Esophagus (tissue), 2 donors: ENCODE data around the gene EIF4A3. TPM values are rescaled to one million over a fixed set of nuclear protein-coding genes. Genes with fewer than 3 reads are reported as not detected.

ENCODE experiments used
- H3K27ac ChIP-seq, 2 donors: one replicate each; pipeline ENCODE4 v1.5.1; 2013; ENCODE audit warnings: low read depth in 2 of 2, mild to moderate bottlenecking in 2 of 2, inconsistent platforms in 1 of 2, low read length in 1 of 2, moderate library complexity in 1 of 2
- H3K27me3 ChIP-seq, 2 donors: one replicate each; pipeline ENCODE4 v1.6.1; 2013; ENCODE audit warnings: low read length in 2 of 2, control low read depth in 1 of 2, mild to moderate bottlenecking in 1 of 2; ENCODE audit not compliant: insufficient read depth in 2 of 2, control insufficient read depth in 1 of 2
- H3K36me3 ChIP-seq, 2 donors: one replicate each; pipeline ENCODE4 v1.6.1; 2013; ENCODE audit warnings: low read length in 1 of 2; ENCODE audit not compliant: control insufficient read depth in 2 of 2, insufficient read depth in 2 of 2
- H3K4me1 ChIP-seq, 2 donors: one replicate each; pipeline ENCODE4 v1.6.1; 2013; ENCODE audit warnings: low read length in 1 of 2; ENCODE audit not compliant: control insufficient read depth in 2 of 2, insufficient read depth in 2 of 2
- H3K4me3 ChIP-seq, 2 donors: one replicate each; pipeline ENCODE4 v1.5.1; 2013; ENCODE audit warnings: low read length in 2 of 2, mild to moderate bottlenecking in 2 of 2, low read depth in 1 of 2, moderate library complexity in 1 of 2
- H3K9me3 ChIP-seq, 2 donors: one replicate each; pipeline ENCODE4 v1.6.1; 2013; ENCODE audit warnings: mild to moderate bottlenecking in 2 of 2, low read depth in 1 of 2, low read length in 1 of 2, moderate library complexity in 1 of 2; ENCODE audit not compliant: control insufficient read depth in 2 of 2, insufficient read depth in 1 of 2
- WGBS, 2 donors: extraction: QIAGEN DNeasy Blood & Tissue Kit; methylation state at CpG; one replicate each; pipeline ENCODE4 v1.1.7; 2013; 5-methylcytosine and 5-hydroxymethylcytosine counted together
- polyA plus RNA-seq, 2 donors: library from polyadenylated mRNA; stranded (reverse); fragments of 200-250 nt; gene quantifications; one replicate each; pipeline ENCODE4 v1.2.3, GENCODE V29; 2013
- donor health status: healthy with polysubstance abuse.
- donor health status: Bipolar disorder and iron deficiency.

The EIF4A3 gene
- polyA plus RNA-seq, 2 donors, result 40.5 to 102 TPM

DNA sequence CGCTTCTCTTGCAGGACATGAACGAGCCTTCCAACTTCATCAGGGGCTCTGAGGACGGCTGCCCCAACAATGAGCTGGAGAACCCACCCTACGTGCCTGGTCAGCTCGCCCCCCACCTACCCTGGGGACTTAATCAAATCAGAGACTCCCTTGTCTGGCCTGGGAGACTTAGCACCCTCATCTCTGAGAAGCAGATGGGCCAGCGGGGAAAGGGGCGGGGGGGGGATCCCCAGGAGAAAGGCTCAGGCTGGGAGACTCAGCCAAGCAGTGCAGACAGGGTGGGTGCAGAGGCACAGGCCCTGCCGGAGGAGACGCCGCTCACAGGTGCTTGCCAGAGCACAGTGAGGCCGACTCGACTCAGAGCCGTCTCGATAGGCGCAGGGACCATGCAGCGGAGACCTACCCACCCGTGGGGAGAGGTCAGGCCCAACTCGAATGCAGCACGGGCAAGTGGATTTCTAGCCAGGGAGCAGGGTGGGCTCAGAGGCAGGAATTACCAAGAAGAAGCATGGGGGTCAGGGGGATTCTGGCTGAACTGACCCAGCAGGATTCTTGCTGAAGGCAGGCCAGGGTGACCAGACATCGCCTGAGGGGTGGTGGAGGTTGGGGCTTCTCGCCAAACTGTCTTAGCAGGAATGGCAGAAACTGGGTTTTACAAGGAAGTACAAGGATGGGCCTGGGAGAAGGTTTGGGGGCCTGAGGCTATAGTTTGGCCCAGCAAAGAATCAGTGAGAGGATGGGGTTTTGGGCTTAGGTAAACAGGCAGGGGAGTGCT lies 35.8 kb downstream of the EIF4A3 start:
- H3K9me3 ChIP-seq, result no peaks in the 10 kb centered on the region
- H3K4me3 ChIP-seq, result no peak overlapping the region
- no peaks in the 10 kb centered on the region for H3K36me3 ChIP-seq
- no peaks in the 10 kb centered on the region for H3K27me3 ChIP-seq
- WGBS, 2 donors, result 90 to 92% methylated on average over 21 of the region's 21 CpGs
- peaks cover 0 to 10% of the 10 kb centered on the region in 2 donors for H3K4me1 ChIP-seq
- no peak overlapping the region for H3K27ac ChIP-seq

DNA sequence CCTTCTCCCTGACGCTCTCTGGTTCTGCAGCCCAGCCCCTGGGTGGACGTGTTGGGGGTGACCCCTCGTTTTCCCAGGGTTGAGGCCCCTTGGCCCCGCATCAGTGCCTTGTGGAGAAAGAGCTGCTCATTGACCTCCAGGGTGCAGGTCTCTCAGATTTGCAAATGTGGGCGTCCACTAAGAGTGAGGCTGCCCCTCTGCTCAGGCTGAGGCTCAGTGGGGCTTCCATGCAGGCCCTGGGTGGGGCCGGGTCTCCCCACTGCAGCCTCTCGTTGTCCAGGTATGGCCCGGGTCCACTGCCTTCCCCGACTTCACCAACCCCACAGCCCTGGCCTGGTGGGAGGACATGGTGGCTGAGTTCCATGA lies 36.5 kb downstream of the EIF4A3 start:
- peaks cover 3 to 10% of the 10 kb centered on the region in 2 donors for H3K4me1 ChIP-seq
- no peaks in the 10 kb centered on the region for H3K27me3 ChIP-seq
- H3K36me3 ChIP-seq, result no peaks in the 10 kb centered on the region
- no peak overlapping the region for H3K4me3 ChIP-seq
- H3K9me3 ChIP-seq, result no peaks in the 10 kb centered on the region
- H3K27ac ChIP-seq, result no peak overlapping the region
- WGBS, 2 donors, result 77 to 87% methylated on average over 8 to 9 of the region's 9 CpGs

DNA sequence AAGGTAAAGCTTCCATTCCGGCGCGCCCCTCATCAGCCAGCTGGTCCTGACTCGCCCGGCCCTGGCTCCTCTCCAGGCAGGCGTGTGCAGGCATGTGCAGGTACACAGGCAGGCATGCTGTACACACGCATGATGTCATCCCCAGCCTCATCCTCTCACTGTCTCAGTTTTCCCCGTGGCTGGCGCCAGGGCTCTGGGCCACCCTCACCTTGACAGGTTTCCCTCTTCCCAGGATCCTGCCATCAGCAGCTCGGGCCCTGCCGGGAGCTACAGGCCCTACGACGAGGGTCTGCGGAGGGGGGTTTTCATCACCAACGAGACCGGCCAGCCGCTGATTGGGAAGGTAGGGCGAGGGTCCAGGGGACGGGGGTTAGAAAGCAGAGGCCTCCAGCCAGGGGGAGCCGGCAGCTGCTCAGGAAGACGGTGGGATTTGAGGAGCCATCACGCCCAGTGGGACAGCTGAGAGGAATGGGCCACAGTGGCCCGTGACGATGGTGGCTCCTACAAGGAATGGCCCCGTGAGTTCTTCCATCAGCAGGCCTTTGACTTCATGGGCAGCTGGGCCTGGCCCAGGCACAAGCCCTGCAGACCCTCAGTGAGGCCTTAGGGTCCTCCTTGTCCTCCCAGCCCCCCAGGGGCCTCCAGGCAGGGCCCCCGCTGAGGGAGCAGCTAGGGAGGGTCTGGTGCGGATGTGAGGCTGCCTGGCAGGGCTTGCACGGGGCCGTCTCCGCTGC lies 37.0 kb downstream of the EIF4A3 start:
- H3K36me3 ChIP-seq, result no peaks in the 10 kb centered on the region
- WGBS, 2 donors, result 67 to 82% methylated on average over 29 to 30 of the region's 30 CpGs
- no peaks in the 10 kb centered on the region for H3K9me3 ChIP-seq
- no peak overlapping the region for H3K4me3 ChIP-seq
- peaks cover 3 to 10% of the 10 kb centered on the region in 2 donors for H3K4me1 ChIP-seq
- H3K27ac ChIP-seq, result no peak overlapping the region
- no peaks in the 10 kb centered on the region for H3K27me3 ChIP-seq

DNA sequence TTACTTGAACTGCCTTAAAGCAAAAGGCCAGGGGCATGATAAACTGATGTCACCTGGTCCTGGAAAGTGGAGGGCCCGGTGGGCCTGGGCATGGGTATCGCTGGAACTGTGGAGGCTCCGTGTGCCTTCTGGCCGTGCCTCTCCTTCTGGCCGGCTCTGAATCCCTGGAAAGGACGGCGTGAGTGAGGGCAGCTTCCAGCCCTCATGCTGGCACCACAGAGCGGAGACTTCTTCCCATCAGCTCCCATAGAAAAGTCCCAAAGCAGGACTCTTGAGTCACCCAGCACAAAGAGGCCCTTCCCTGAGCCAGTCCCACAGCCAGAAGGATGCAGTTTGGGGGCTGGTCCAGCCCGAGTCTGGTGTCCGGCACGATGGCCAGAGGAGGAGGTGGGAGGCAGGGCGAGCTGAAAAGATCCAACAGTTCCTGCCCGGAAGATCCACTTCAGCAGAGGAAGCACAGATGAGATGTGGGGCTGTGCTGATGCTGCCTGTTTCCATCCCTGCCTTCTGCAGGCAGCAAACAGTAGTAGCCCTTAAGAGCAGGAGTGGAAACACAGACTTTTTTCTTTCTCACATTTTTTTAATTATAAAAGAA lies 37.8 kb downstream of the EIF4A3 start:
- no peaks in the 10 kb centered on the region for H3K27me3 ChIP-seq
- H3K4me1 ChIP-seq, result peaks cover 7 to 15% of the 10 kb centered on the region in 2 donors
- peak overlapping the region in 1 of 2 donors; percentile 16 for H3K27ac ChIP-seq
- H3K9me3 ChIP-seq, result no peaks in the 10 kb centered on the region
- no peaks in the 10 kb centered on the region for H3K36me3 ChIP-seq
- no peak overlapping the region for H3K4me3 ChIP-seq
- WGBS, 2 donors, result 71% methylated on average over 13 of the region's 13 CpGs

DNA sequence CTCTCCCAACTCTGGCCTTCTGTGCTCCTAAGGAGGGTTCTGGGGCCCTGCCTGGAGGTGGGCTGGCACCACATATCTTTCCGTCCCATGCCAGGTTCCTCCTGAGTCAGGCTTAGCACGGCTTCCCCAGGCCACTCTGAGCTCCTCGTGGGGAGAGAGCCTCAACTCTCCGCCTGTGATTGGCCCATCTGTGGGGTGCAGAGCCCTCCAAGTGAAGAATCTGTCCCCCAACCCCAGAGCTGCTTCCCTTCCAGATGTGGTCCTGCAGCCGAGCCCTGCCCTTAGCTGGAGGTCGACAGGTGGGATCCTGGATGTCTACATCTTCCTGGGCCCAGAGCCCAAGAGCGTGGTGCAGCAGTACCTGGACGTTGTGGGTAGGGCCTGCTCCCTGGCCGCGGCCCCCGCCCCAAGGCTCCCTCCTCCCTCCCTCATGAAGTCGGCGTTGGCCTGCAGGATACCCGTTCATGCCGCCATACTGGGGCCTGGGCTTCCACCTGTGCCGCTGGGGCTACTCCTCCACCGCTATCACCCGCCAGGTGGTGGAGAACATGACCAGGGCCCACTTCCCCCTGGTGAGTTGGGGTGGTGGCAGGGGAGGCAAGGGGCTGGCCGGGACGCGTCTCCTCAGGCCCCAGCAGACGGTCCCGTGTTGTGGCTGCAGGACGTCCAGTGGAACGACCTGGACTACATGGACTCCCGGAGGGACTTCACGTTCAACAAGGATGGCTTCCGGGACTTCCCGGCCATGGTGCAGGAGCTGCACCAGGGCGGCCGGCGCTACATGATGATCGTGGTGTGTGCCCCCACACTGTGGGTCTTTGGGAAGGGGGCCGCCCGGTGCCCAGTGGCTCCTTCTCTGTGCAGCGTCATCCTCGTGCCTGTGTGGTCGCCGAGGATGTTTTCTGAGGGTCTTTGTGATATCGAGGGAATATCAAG lies 38.6 kb downstream of the EIF4A3 start:
- Histone ChIP-seq H3K4me1 (peaks cover 7 to 14% of the 10 kb centered on the region in 2 donors), H3K27ac (no peak overlapping the region), H3K9me3 (no peaks in the 10 kb centered on the region), H3K36me3 (no peaks in the 10 kb centered on the region), H3K27me3 (no peaks in the 10 kb centered on the region), H3K4me3 (no peak overlapping the region)
- 89 to 93% methylated on average over 38 to 40 of the region's 40 CpGs for WGBS, 2 donors

DNA sequence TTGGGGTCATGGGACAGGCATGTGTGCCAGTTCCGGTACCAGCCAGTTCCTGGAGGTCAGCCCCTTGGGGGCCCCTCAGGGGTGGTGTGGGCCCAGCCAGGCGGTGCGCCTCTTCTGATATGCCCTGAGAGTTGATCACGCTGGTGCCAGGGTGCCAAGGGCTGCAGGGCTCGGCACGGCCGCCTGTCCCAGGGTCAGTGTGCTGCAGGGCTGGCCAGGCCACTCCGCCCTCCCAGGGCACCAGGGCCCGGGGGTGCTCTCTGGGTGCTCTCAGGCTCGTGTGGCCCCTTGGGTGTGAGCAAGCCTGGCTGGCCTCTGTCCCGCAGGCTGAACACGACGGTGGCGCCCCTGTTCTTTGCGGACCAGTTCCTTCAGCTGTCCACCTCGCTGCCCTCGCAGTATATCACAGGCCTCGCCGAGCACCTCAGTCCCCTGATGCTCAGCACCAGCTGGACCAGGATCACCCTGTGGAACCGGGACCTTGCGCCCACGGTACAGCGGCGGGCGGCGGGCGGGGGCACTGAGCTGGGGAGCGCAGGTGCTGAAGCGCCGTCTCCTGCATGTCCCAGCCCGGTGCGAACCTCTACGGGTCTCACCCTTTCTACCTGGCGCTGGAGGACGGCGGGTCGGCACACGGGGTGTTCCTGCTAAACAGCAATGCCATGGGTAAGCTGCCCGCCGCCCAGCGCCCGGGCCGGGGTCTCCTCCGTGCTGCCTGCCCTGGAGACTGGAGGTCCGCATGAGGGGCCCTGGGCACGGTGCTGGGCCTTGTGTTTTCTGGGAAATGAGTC lies 39.5 kb downstream of the EIF4A3 start:
- 92 to 93% methylated on average over 46 of the region's 46 CpGs for whole genome bisulfite sequencing, 2 donors
- Histone ChIP-seq H3K9me3 (no peaks in the 10 kb centered on the region), H3K4me1 (peaks cover 7 to 19% of the 10 kb centered on the region in 2 donors), H3K4me3 (no peak overlapping the region), H3K27me3 (no peaks in the 10 kb centered on the region), H3K36me3 (no peaks in the 10 kb centered on the region), H3K27ac (no peak overlapping the region)

DNA sequence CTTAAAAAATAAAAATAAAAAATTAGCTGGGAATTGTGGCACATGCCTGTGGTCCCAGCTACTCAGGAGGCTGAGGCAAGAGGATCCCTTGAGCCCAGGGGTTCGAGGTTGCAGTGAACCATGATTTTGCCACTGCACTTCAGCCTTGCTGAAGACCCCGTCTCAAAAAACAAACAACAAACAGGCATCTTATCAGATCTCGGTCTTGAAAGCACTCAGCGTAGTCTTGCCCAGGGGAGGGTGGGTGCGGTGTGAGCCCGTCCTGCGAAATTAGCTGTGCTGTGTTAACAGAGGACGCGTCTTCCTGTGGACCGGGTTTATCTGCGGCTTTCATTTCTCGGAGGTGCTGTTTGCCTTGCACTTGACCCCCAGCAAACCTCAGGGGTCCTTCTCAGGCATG lies 40.2 kb downstream of the EIF4A3 start:
- 89 to 91% methylated on average over 12 of the region's 12 CpGs for WGBS, 2 donors

DNA sequence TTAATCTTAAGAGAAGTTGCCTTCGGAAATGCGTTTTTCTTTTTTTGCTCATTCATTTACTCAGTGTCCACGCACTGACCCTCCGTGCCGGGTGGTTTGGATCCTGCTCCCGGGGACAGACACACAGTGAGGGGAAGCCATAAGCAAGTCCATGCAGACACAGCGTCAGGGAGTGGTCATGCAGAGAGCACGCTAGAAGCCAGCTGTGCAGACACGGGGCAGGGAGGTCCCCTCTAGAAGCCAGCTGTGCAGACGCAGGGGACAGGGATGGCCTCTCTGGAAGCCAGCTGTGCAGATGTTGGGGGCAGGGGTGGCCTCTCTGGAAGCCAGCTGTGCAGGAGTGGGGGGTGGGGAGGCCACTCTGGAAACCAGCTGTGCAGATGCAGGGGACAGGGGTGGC lies 40.8 kb downstream of the EIF4A3 start:
- Histone ChIP-seq H3K27me3 (no peaks in the 10 kb centered on the region), H3K4me3 (no peak overlapping the region), H3K36me3 (no peaks in the 10 kb centered on the region), H3K4me1 (peaks cover 7 to 27% of the 10 kb centered on the region in 2 donors), H3K9me3 (no peaks in the 10 kb centered on the region), H3K27ac (no peak overlapping the region)
- WGBS, 2 donors, result 43% methylated on average over 10 of the region's 10 CpGs

More for the DNA sequence above, 40.2 kb downstream of the EIF4A3 start:
- H3K27ac ChIP-seq, result no peak overlapping the region
- no peaks in the 10 kb centered on the region for H3K27me3 ChIP-seq
- no peak overlapping the region for H3K4me3 ChIP-seq
- no peaks in the 10 kb centered on the region for H3K9me3 ChIP-seq
- no peaks in the 10 kb centered on the region for H3K36me3 ChIP-seq
- peaks cover 7 to 25% of the 10 kb centered on the region in 2 donors for H3K4me1 ChIP-seq
